ENCODE data around the gene IFNL1.
A peak's percentile ranks its signal among the peaks of the same experiment; 100 is the strongest.

IFNL1 gene

DNA sequence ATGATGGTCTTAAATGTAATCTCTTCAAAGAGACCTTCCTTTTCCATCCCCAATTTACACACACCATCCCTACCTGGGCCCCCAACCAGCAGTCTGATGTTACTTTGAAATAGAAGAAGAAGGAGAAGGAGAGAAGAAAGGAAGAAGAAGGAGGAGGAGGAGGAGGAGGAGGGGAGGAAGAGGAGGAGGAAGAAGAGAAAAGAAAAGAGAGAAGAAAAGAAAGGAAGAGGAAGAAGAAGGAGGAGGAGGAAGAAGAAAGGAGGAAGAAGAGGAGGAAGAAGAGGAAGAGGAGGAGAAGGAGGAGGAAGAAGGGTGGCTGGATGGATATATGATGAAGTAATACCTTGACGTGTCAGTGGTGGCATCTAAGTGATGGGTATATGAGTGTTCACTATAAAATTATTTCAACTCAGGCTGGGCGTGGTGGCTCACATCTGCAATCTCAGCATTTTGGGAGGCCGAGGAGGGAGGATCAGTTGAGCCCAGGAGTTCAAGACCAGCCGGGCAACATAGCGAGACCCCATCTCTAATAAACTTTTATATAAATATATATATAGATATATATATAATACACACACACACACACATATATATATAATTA is 28.1 kb downstream of the IFNL1 start:
- POLR2A ChIA-PET: no interaction called here

DNA sequence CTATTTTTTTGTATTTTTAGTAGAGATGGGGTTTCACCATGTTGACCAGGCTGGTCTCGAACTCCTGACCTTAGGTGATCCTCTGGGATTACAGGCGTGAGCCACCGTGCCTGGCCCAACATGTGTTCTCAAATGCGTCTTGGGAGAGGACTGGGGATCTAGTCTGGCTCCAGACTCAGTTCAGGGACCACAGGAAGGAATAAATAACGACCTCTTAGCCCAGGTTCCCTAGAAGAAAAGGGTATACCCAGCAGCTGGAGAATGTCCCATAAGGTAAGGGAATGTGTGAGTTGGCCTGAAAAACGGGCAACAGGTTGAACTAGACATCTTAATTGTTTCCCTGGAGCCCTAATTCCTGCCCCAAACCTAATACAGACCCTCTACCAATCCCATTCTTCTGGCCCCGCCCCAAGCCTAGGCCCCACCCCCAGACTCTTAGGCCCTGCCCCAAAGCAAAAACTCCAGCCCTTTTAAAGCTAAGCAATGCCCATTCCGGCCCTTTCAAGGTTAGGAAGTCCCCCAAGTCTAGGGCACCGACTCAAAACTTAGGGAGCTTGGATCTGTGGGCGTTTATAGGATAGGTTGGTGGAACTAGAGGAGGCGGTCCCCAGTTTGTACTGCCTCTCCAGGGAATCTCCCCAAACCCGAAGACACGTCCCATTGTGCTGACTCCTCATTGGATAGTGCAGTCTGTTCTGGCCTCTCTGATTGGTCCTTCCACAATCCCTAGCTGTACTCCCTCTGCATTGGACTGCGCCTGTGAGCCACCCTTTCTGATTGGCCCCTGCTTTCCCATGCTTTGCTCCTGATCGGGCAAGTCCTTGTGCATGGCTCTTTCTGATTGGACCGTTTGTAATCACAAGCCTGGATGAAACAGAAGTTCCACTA is 29.8 kb downstream of the IFNL1 start:
- Histone ChIP-seq H3K4me1 (ENCODE audit: control extremely low read depth in 1 of 4, control insufficient read depth in 4 of 4, insufficient read depth in 4 of 4, low read length in 3 of 4) (peaks cover 0 to 31% (median 15%) of the 10 kb centered on the region in 4 experiments), H3K9me3 (ENCODE audit: control extremely low read depth in 1 of 5, control insufficient read depth in 4 of 5, insufficient read depth in 2 of 5, low read depth in 1 of 5, low read length in 4 of 5) (no peaks in the 10 kb centered on the region), H3K27me3 (replicated peaks in 2 of 5; ENCODE audit: control insufficient read depth in 4 of 5, insufficient read depth in 5 of 5, low read length in 4 of 5) (no peaks in the 10 kb centered on the region), H3K27ac (ENCODE audit: insufficient read depth in 1 of 2, low read depth in 1 of 2, low read length in 2 of 2, poor library complexity in 1 of 2, severe bottlenecking in 2 of 2) (no peak overlapping the region), H3K36me3 (ENCODE audit: control insufficient read depth in 4 of 4, insufficient read depth in 4 of 4, low read length in 3 of 4) (peaks cover 13 to 44% (median 26%) of the 10 kb centered on the region in 4 experiments), H3K4me3 (ENCODE audit: control insufficient read depth in 1 of 7, extremely low read depth in 1 of 7, insufficient read depth in 4 of 7, low read depth in 2 of 7, low read length in 6 of 7) (no peak overlapping the region)
- CTCF ChIA-PET: interaction anchor here (0.6 to 6.2 kb wide), 12 partner anchors 9 to 206 kb away, joined by 3 to 39 read pairs (median 4); no protein-coding TSS in a partner anchor
- peak in 2 of 3 donors; percentile 60 to 62 for DNase-seq
- POLR2A ChIA-PET: interaction anchor here (0.5 kb wide), 1 partner anchor 205 kb away, joined by 4 read pairs; no protein-coding TSS in a partner anchor
- 90% methylated on average over 9 of the region's 16 CpGs for WGBS (ENCODE audit: insufficient coverage)

More for the DNA sequence above, 28.1 kb downstream of the IFNL1 start:
- H3K9me3 ChIP-seq (ENCODE audit: control extremely low read depth in 1 of 5, control insufficient read depth in 4 of 5, insufficient read depth in 2 of 5, low read depth in 1 of 5, low read length in 4 of 5): no peaks in the 10 kb centered on the region
- peaks cover 8 to 32% (median 19%) of the 10 kb centered on the region in 4 experiments for H3K36me3 ChIP-seq (ENCODE audit: control insufficient read depth in 4 of 4, insufficient read depth in 4 of 4, low read length in 3 of 4)
- H3K4me3 ChIP-seq (ENCODE audit: control insufficient read depth in 1 of 7, extremely low read depth in 1 of 7, insufficient read depth in 4 of 7, low read depth in 2 of 7, low read length in 6 of 7): no peak overlapping the region
- CTCF ChIA-PET: no interaction called here
- DNase-seq: no peak
- no peaks in the 10 kb centered on the region for H3K27me3 ChIP-seq (replicated peaks in 2 of 5; ENCODE audit: control insufficient read depth in 4 of 5, insufficient read depth in 5 of 5, low read length in 4 of 5)
- no peak overlapping the region for H3K27ac ChIP-seq (ENCODE audit: insufficient read depth in 1 of 2, low read depth in 1 of 2, low read length in 2 of 2, poor library complexity in 1 of 2, severe bottlenecking in 2 of 2)
- H3K4me1 ChIP-seq (ENCODE audit: control extremely low read depth in 1 of 4, control insufficient read depth in 4 of 4, insufficient read depth in 4 of 4, low read length in 3 of 4): peaks cover 0 to 33% (median 20%) of the 10 kb centered on the region in 4 experiments
- WGBS (ENCODE audit: insufficient coverage): 100% methylated on average over 1 of the region's 5 CpGs

DNA sequence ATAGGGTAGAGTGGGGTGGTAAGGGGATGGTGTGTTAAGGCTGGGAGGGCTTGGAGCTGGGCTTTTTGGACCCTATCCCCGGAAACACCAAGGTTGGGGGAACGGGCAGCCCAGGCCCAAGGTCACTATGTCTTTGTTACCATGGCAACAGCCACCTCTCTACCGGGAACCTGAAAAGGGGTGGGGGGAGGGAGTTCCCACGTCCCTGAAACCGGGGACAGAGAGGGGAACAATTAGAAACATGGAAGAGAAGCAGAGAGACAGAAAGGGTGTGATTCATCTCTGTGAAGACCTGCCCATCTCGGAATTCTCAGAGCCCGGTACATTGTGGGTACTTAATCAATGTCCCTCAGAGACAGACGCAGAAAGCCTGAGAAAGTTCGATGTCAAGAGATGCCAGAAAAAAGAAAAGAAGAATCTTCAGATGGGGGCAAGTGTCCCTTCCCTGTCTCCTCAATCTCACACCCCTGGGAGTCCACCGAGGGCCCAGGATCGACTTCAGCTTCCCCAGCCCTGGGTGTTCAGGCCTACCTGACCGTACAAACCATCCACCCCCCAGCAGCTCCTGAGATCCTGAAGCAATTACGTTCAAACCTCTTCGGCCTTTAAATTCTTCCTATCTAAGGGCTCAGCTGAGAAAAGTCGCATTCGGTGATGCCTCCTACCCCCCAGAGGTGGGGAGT is 31.3 kb downstream of the IFNL1 start:
- Histone ChIP-seq H3K9me3 (ENCODE audit: control extremely low read depth in 1 of 5, control insufficient read depth in 4 of 5, insufficient read depth in 2 of 5, low read depth in 1 of 5, low read length in 4 of 5) (no peaks in the 10 kb centered on the region), H3K27ac (ENCODE audit: insufficient read depth in 1 of 2, low read depth in 1 of 2, low read length in 2 of 2, poor library complexity in 1 of 2, severe bottlenecking in 2 of 2) (peak overlapping the region in 1 of 2 experiments; percentile 20), H3K4me3 (ENCODE audit: control insufficient read depth in 1 of 7, extremely low read depth in 1 of 7, insufficient read depth in 4 of 7, low read depth in 2 of 7, low read length in 6 of 7) (no peak overlapping the region), H3K27me3 (replicated peaks in 2 of 5; ENCODE audit: control insufficient read depth in 4 of 5, insufficient read depth in 5 of 5, low read length in 4 of 5) (no peaks in the 10 kb centered on the region), H3K36me3 (ENCODE audit: control insufficient read depth in 4 of 4, insufficient read depth in 4 of 4, low read length in 3 of 4) (peaks cover 15 to 49% (median 30%) of the 10 kb centered on the region in 4 experiments), H3K4me1 (ENCODE audit: control extremely low read depth in 1 of 4, control insufficient read depth in 4 of 4, insufficient read depth in 4 of 4, low read length in 3 of 4) (peaks cover 0 to 38% (median 24%) of the 10 kb centered on the region in 4 experiments)
- ChIA-PET POLR2A (interaction anchor here (1.1 to 1.2 kb wide), 2 partner anchors 8 to 86 kb away, joined by 3 read pairs; partner anchors contain the start of gene GMFG), CTCF (interaction anchor here (1.0 to 6.2 kb wide), 14 partner anchors 8 to 208 kb away, joined by 3 to 39 read pairs (median 5); no protein-coding TSS in a partner anchor)
- 85% methylated on average over 13 of the region's 16 CpGs for WGBS (ENCODE audit: insufficient coverage)
- no peak for DNase-seq

DNA sequence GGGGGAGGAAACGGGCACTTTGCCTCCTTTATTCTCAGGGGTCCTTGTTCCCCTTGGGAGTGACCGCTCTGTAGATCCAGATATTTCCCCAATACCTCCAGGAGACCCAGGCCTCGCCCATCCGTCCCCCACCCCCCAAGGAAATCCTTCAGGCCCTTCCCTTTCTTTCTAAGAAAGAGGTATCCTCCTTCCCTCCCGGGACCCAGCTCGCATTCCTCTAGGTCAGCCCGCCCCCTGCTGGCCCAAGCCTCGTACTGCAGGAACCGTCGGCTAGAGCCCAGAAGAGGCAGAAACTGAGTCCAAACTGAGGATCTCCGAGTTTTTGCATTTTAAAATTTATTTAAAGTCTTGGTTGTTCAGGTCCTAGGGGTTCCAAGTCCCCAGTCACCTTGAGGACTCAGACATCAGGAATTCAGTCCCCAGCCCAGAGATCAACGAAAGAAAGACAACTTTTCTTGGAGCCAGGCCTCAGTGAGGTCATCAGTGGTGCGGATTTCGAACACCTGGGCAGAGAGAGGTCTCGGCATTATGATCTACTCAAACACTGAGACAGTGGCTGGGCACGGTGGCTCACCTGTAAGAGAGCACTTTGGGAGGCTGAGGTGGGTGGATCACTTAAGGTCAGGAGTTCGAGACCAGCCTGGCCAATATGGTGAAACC is 32.0 kb downstream of the IFNL1 start:
- Histone ChIP-seq H3K4me3 (ENCODE audit: control insufficient read depth in 1 of 7, extremely low read depth in 1 of 7, insufficient read depth in 4 of 7, low read depth in 2 of 7, low read length in 6 of 7) (no peak overlapping the region), H3K36me3 (ENCODE audit: control insufficient read depth in 4 of 4, insufficient read depth in 4 of 4, low read length in 3 of 4) (peaks cover 15 to 52% (median 31%) of the 10 kb centered on the region in 4 experiments), H3K27ac (ENCODE audit: insufficient read depth in 1 of 2, low read depth in 1 of 2, low read length in 2 of 2, poor library complexity in 1 of 2, severe bottlenecking in 2 of 2) (no peak overlapping the region), H3K4me1 (ENCODE audit: control extremely low read depth in 1 of 4, control insufficient read depth in 4 of 4, insufficient read depth in 4 of 4, low read length in 3 of 4) (peaks cover 0 to 45% (median 29%) of the 10 kb centered on the region in 4 experiments), H3K9me3 (ENCODE audit: control extremely low read depth in 1 of 5, control insufficient read depth in 4 of 5, insufficient read depth in 2 of 5, low read depth in 1 of 5, low read length in 4 of 5) (no peaks in the 10 kb centered on the region), H3K27me3 (replicated peaks in 2 of 5; ENCODE audit: control insufficient read depth in 4 of 5, insufficient read depth in 5 of 5, low read length in 4 of 5) (no peaks in the 10 kb centered on the region)
- ChIA-PET POLR2A (interaction anchor here (0.5 to 1.2 kb wide), 3 partner anchors 7 to 337 kb away, joined by 3 read pairs; partner anchors contain the start of gene GMFG), CTCF (interaction anchor here (1.0 to 6.2 kb wide), 13 partner anchors 13 to 206 kb away, joined by 3 to 39 read pairs (median 6); no protein-coding TSS in a partner anchor)
- WGBS (ENCODE audit: insufficient coverage): 45% methylated on average over 11 of the region's 17 CpGs
- peak in 2 of 3 donors; percentile 66 to 75 for DNase-seq

DNA sequence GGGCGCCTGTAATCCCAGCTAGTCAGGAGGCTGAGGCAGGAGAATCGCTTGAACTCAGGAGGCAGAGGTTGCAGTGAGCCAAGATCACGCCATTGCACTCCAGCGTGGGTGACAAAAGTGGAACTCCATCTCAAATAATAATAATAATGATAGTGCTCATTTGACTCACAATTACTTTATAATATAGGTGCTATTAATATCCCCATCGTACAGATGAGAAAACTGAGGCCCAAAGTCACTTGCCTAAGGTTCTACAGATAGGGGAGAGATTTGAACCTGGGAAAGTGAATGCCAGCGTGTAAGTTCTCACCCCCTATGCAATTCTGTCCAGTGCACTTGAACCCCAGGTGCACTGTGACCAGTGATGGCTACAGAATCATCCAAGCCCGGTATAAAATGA is 33.7 kb downstream of the IFNL1 start:
- H3K36me3 ChIP-seq (ENCODE audit: control insufficient read depth in 4 of 4, insufficient read depth in 4 of 4, low read length in 3 of 4): peaks cover 15 to 52% (median 35%) of the 10 kb centered on the region in 4 experiments
- POLR2A ChIA-PET: no interaction called here
- CTCF ChIA-PET: interaction anchor here (0.8 to 6.2 kb wide), 4 partner anchors 14 to 184 kb away, joined by 3 to 39 read pairs (median 8); no protein-coding TSS in a partner anchor
- no peak for DNase-seq
- WGBS (ENCODE audit: insufficient coverage): 92% methylated on average over 2 of the region's 7 CpGs
- H3K9me3 ChIP-seq (ENCODE audit: control extremely low read depth in 1 of 5, control insufficient read depth in 4 of 5, insufficient read depth in 2 of 5, low read depth in 1 of 5, low read length in 4 of 5): no peaks in the 10 kb centered on the region
- no peak overlapping the region for H3K4me3 ChIP-seq (ENCODE audit: control insufficient read depth in 1 of 7, extremely low read depth in 1 of 7, insufficient read depth in 4 of 7, low read depth in 2 of 7, low read length in 6 of 7)
- peaks cover 0 to 59% (median 38%) of the 10 kb centered on the region in 4 experiments for H3K4me1 ChIP-seq (ENCODE audit: control extremely low read depth in 1 of 4, control insufficient read depth in 4 of 4, insufficient read depth in 4 of 4, low read length in 3 of 4)
- no peak overlapping the region for H3K27ac ChIP-seq (ENCODE audit: insufficient read depth in 1 of 2, low read depth in 1 of 2, low read length in 2 of 2, poor library complexity in 1 of 2, severe bottlenecking in 2 of 2)
- no peaks in the 10 kb centered on the region for H3K27me3 ChIP-seq (replicated peaks in 2 of 5; ENCODE audit: control insufficient read depth in 4 of 5, insufficient read depth in 5 of 5, low read length in 4 of 5)

DNA sequence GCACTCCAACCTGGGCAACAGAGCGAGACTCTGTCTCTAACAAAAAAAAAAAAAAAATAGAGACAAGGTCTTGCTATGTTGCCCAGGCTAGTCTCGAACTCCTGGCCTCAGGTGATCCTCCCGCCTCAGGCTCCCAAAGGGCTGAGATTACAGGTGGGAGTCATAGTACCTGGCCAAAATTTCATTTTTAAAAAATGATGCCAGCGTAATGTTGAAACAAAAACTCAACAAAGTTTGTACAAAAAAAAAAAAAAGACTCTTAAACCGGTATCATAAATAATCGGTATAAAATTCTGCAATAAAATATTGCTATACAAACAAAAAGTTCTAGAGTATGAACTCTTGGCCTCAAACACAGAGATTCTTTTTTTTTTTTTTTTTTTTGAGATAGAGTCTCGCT is 36.1 kb downstream of the IFNL1 start:
- 100% methylated on average over 2 of the region's 7 CpGs for WGBS (ENCODE audit: insufficient coverage)
- ChIA-PET POLR2A (interaction anchor here (0.6 kb wide), 1 partner anchor 121 kb away, joined by 4 read pairs; no protein-coding TSS in a partner anchor), CTCF (interaction anchor here (1.4 kb wide), 1 partner anchor 203 kb away, joined by 5 read pairs; no protein-coding TSS in a partner anchor)
- no peaks in the 10 kb centered on the region for H3K9me3 ChIP-seq (ENCODE audit: control extremely low read depth in 1 of 5, control insufficient read depth in 4 of 5, insufficient read depth in 2 of 5, low read depth in 1 of 5, low read length in 4 of 5)
- H3K36me3 ChIP-seq (ENCODE audit: control insufficient read depth in 4 of 4, insufficient read depth in 4 of 4, low read length in 3 of 4): peaks cover 13 to 40% (median 25%) of the 10 kb centered on the region in 4 experiments
- no peak overlapping the region for H3K27ac ChIP-seq (ENCODE audit: insufficient read depth in 1 of 2, low read depth in 1 of 2, low read length in 2 of 2, poor library complexity in 1 of 2, severe bottlenecking in 2 of 2)
- no peak for DNase-seq
- H3K27me3 ChIP-seq (replicated peaks in 2 of 5; ENCODE audit: control insufficient read depth in 4 of 5, insufficient read depth in 5 of 5, low read length in 4 of 5): no peaks in the 10 kb centered on the region
- H3K4me1 ChIP-seq (ENCODE audit: control extremely low read depth in 1 of 4, control insufficient read depth in 4 of 4, insufficient read depth in 4 of 4, low read length in 3 of 4): peaks cover 5 to 71% (median 49%) of the 10 kb centered on the region in 4 experiments
- H3K4me3 ChIP-seq (ENCODE audit: control insufficient read depth in 1 of 7, extremely low read depth in 1 of 7, insufficient read depth in 4 of 7, low read depth in 2 of 7, low read length in 6 of 7): no peak overlapping the region

Data from common myeloid progenitor, CD34-positive (primary cell).